IMR-90 (cell line): ENCODE data around the gene SOX11. TPM values are rescaled to one million over a fixed set of nuclear protein-coding genes. Genes with fewer than 3 reads are reported as not detected.

Experiments
- ATAC-seq: fragments of 200-7000 bp; cut with Tn5 transposase; 2 replicates; pipeline ENCODE4 v1.9.1; 2020; ENCODE audit warnings: low read depth, mild to moderate bottlenecking, moderate library complexity
- BruUV-seq: library from RNA; stranded (reverse); fragments of 400-500 nt; replicated peaks from 2 replicates; lab custom pipeline; 2021; lab: Mats Ljungman, UMichigan
- CTCF ChIA-PET: fragments of 300-600 bp; formaldehyde crosslinking; extraction: SDS; loops from one replicate; lab custom pipeline; 2021; ENCODE audit warnings: antibody characterized with exemption; lab: Yijun Ruan, JAX
- POLR2A ChIA-PET: fragments of 300-600 bp; sonication (Branson Sonifier 250); formaldehyde crosslinking; loops from one replicate; lab custom pipeline; 2022; ENCODE audit warnings: antibody characterized with exemption; ENCODE audit not compliant: unreplicated experiment; lab: Charles Lee
- DNase-seq: peaks from one replicate; pipeline ENCODE4 v3.0.0; 2013
- H2AFZ ChIP-seq: replicated peaks from 2 replicates; pipeline ENCODE3; 2013; ENCODE audit warnings: low read length, mild to moderate bottlenecking; ENCODE audit not compliant: poor library complexity
- H2AK5ac ChIP-seq: 2 replicates; pipeline ENCODE4 v1.6.1; 2013; ENCODE audit warnings: low read depth, low read length, inconsistent platforms
- H2AK9ac ChIP-seq: replicated peaks from 2 replicates; pipeline ENCODE3; 2013; ENCODE audit warnings: mild to moderate bottlenecking, low read depth, low read length, moderate library complexity; ENCODE audit not compliant: poor library complexity
- H2BK120ac ChIP-seq: 2 replicates; pipeline ENCODE4 v1.6.1; 2013; ENCODE audit warnings: low read depth, low read length, inconsistent platforms
- H2BK15ac ChIP-seq: 3 replicates; pipeline ENCODE4 v1.6.1; 2013; ENCODE audit warnings: low read depth, low read length, inconsistent platforms
- H2BK20ac ChIP-seq: 2 replicates; pipeline ENCODE4 v1.6.1; 2013; ENCODE audit warnings: low read depth, mild to moderate bottlenecking, inconsistent platforms, low read length, moderate library complexity
- H2BK5ac ChIP-seq: 2 replicates; pipeline ENCODE4 v1.6.1; 2013; ENCODE audit warnings: mild to moderate bottlenecking, low read depth, low read length, inconsistent platforms; ENCODE audit not compliant: poor library complexity, severe bottlenecking
- H3K14ac ChIP-seq: replicated peaks from 2 replicates; pipeline ENCODE4 v1.6.1; 2013; ENCODE audit warnings: low read depth, low read length, inconsistent platforms
- H3K18ac ChIP-seq: 2 replicates; pipeline ENCODE4 v1.6.1; 2013; ENCODE audit warnings: low read depth, low read length, control low read depth
- H3K23ac ChIP-seq: 2 replicates; pipeline ENCODE4 v1.6.1; 2013; ENCODE audit warnings: low read depth, low read length, inconsistent platforms
- H3K27ac ChIP-seq: 2 replicates; pipeline ENCODE4 v1.5.1; 2013; ENCODE audit warnings: mild to moderate bottlenecking, control low read depth, low read length; ENCODE audit not compliant: insufficient read depth
- H3K27me3 ChIP-seq: 2 replicates; pipeline ENCODE4 v1.6.1; 2013; ENCODE audit warnings: low read length; ENCODE audit not compliant: control insufficient read depth, insufficient read depth
- H3K36me3 ChIP-seq: 2 replicates; pipeline ENCODE4 v1.6.1; 2013; ENCODE audit warnings: low read length, mixed read lengths; ENCODE audit not compliant: control insufficient read depth, insufficient read depth
- H3K4ac ChIP-seq: 2 replicates; pipeline ENCODE4 v1.6.1; 2013; ENCODE audit warnings: low read depth, low read length, inconsistent platforms
- H3K4me1 ChIP-seq: 2 replicates; pipeline ENCODE4 v1.6.1; 2013; ENCODE audit warnings: low read length, mixed read lengths; ENCODE audit not compliant: control insufficient read depth, insufficient read depth
- H3K4me2 ChIP-seq: 2 replicates; pipeline ENCODE4 v1.6.1; 2013; ENCODE audit warnings: low read depth, mild to moderate bottlenecking, control low read depth, low read length, moderate library complexity
- H3K4me3 ChIP-seq: 2 replicates; pipeline ENCODE4 v1.5.1; 2013; ENCODE audit warnings: low read depth, mild to moderate bottlenecking, control low read depth, low read length, moderate library complexity; ENCODE audit not compliant: insufficient read depth
- H3K56ac ChIP-seq: 2 replicates; pipeline ENCODE4 v1.6.1; 2013; ENCODE audit warnings: low read length, inconsistent platforms; ENCODE audit not compliant: insufficient read depth; ENCODE audit errors: extremely low read depth
- H3K79me1 ChIP-seq, 2 experiments: 2 replicates each; pipeline ENCODE4 v1.6.1; 2013; ENCODE audit warnings: low read length in 2 of 2, inconsistent platforms in 1 of 2, low read depth in 1 of 2
- H3K9ac ChIP-seq: 2 replicates; pipeline ENCODE4 v1.6.1; 2013; ENCODE audit warnings: low read depth, low read length, control low read depth
- H3K9me1 ChIP-seq: 2 replicates; pipeline ENCODE4 v1.6.1; 2013; ENCODE audit warnings: low read length, inconsistent platforms; ENCODE audit not compliant: insufficient read depth
- H3K9me3 ChIP-seq: 2 replicates; pipeline ENCODE4 v1.6.1; 2013; ENCODE audit warnings: low read length; ENCODE audit not compliant: control insufficient read depth, insufficient read depth
- H4K20me1 ChIP-seq: 2 replicates; pipeline ENCODE4 v1.6.1; 2013; ENCODE audit warnings: low read length, inconsistent platforms; ENCODE audit not compliant: insufficient read depth
- H4K5ac ChIP-seq: 2 replicates; pipeline ENCODE4 v1.6.1; 2013; ENCODE audit warnings: mild to moderate bottlenecking, low read depth, low read length, control low read depth
- H4K8ac ChIP-seq, 2 experiments: 2 replicates each; pipeline ENCODE4 v1.6.1; 2013; ENCODE audit warnings: low read depth in 2 of 2, low read length in 2 of 2, control low read depth in 1 of 2, inconsistent platforms in 1 of 2
- H4K91ac ChIP-seq: 2 replicates; pipeline ENCODE4 v1.6.1; 2013; ENCODE audit warnings: low read depth, low read length, inconsistent platforms; ENCODE audit not compliant: insufficient read depth
- BHLHE40 ChIP-seq: fragments of 150-350 bp; IDR thresholded peaks from 2 replicates; pipeline ENCODE4 v1.6.1; 2016; ENCODE audit warnings: mild to moderate bottlenecking, low read depth, low read length
- CTCF ChIP-seq: conservative IDR thresholded peaks from 2 replicates; pipeline ENCODE4 v1.5.1; 2012; ENCODE audit warnings: mild to moderate bottlenecking, low read depth, low read length, improper control_type of control experiment
- ELK1 ChIP-seq: fragments of 150-350 bp; IDR thresholded peaks from 2 replicates; pipeline ENCODE4 v1.6.1; 2016; ENCODE audit warnings: low read depth, mild to moderate bottlenecking, low read length, moderate library complexity, borderline replicate concordance
- FOS ChIP-seq: fragments of 150-350 bp; IDR thresholded peaks from 2 replicates; pipeline ENCODE4 v1.6.1; 2016; ENCODE audit warnings: low read depth, low read length
- MAFK ChIP-seq: IDR thresholded peaks from 2 replicates; pipeline ENCODE4 v1.6.1; 2012; ENCODE audit warnings: low read depth, low read length, improper control_type of control experiment
- MAZ ChIP-seq: IDR thresholded peaks from 2 replicates; pipeline ENCODE4 v1.6.1; 2012; ENCODE audit warnings: low read depth, mild to moderate bottlenecking, low read length, improper control_type of control experiment, moderate library complexity, borderline replicate concordance
- MXI1 ChIP-seq: IDR thresholded peaks from 2 replicates; pipeline ENCODE4 v1.6.1; 2012; ENCODE audit warnings: low read depth, mild to moderate bottlenecking, low read length, moderate library complexity, borderline replicate concordance
- POLR2A ChIP-seq: IDR thresholded peaks from 2 replicates; pipeline ENCODE4 v1.6.1; 2012; ENCODE audit warnings: mild to moderate bottlenecking, low read depth, low read length
- RAD21 ChIP-seq: IDR thresholded peaks from 2 replicates; pipeline ENCODE4 v1.6.1; 2012; ENCODE audit warnings: low read length, improper control_type of control experiment
- RCOR1 ChIP-seq: IDR thresholded peaks from 2 replicates; pipeline ENCODE4 v1.6.1; 2012; ENCODE audit warnings: mild to moderate bottlenecking, low read length, improper control_type of control experiment; ENCODE audit not compliant: insufficient replicate concordance
- RFX5 ChIP-seq: IDR thresholded peaks from 2 replicates; pipeline ENCODE4 v1.8.0; 2012; ENCODE audit warnings: low read depth, mild to moderate bottlenecking, low read length, moderate library complexity
- SMC3 ChIP-seq: fragments of 150-350 bp; IDR thresholded peaks from 2 replicates; pipeline ENCODE4 v1.6.1; 2016; ENCODE audit warnings: low read depth, mild to moderate bottlenecking, antibody characterized with exemption, low read length, moderate library complexity
- USF2 ChIP-seq: fragments of 150-350 bp; IDR thresholded peaks from 2 replicates; pipeline ENCODE4 v1.6.1; 2017; ENCODE audit warnings: mild to moderate bottlenecking, antibody characterized with exemption, low read length, low read depth
- WGBS, 2 experiments: methylation state at CpG; one replicate each; pipeline versions ENCODE4 v1.1.5 to v1.1.7; 2013; ENCODE audit warnings: missing lambda C conversion rate in 2 of 2; ENCODE audit not compliant: insufficient read length in 1 of 2; ENCODE audit errors: extremely low coverage in 2 of 2; 5-methylcytosine and 5-hydroxymethylcytosine counted together
- dilution Hi-C: fragments of 300-500 bp; cut with HindIII; formaldehyde crosslinking; loops from one replicate; pipeline ENCODE4 v1.14.3; 2018; ENCODE audit warnings: low sequenced_read_pairs; ENCODE audit not compliant: unreplicated experiment
- in situ Hi-C: fragments of 300-500 bp; cut with MboI; formaldehyde crosslinking; loops from 3 replicates; pipeline ENCODE4 v1.14.3; 2019; ENCODE audit warnings: low sequenced_read_pairs, inconsistent platforms, mixed read lengths
- intact Hi-C: fragments of 100-400 bp; cut with micrococcal nuclease; formaldehyde crosslinking; loops from 2 replicates; pipeline ENCODE4 v1.10.0; 2022
- polyA plus RNA-seq, 3 experiments: library from polyadenylated mRNA; depleted of rRNA; stranded (reverse); fragments of >200 nt; gene quantifications; 2 replicates each; pipeline ENCODE4 v1.2.3, GENCODE V29; 2012; ENCODE audit warnings: low replicate concordance in 1 of 3
- total RNA-seq: library from RNA; depleted of rRNA; stranded (reverse); fragments of >200 nt; gene quantifications from 2 replicates; pipeline ENCODE4 v1.2.3, GENCODE V29; 2012

Gene SOX11
- total and polyA plus RNA-seq, 2 of the 4 experiments (the other 2 are of a cell fraction) = 1.9 to 2.2 TPM

GRCh38 chr2:5693287-5694201 lies 1.4 kb downstream of the SOX11 start:
- Histone ChIP-seq H3K4me2 (peak overlapping the region; percentile 90), H4K8ac (no peak overlapping the region), H3K4me3 (peak overlapping the region; percentile 74), H3K18ac (no peak overlapping the region; the same call in 1 of the 2 replicates), H3K9ac (peak overlapping the region; percentile 59), H2BK15ac (no peak overlapping the region), H3K27me3 (no peaks in the 10 kb centered on the region), H3K9me3 (no peaks in the 10 kb centered on the region), H2BK5ac (peak overlapping the region; percentile 6), H3K9me1 (no peaks in the 10 kb centered on the region), H3K14ac (no peak overlapping the region), H2AK5ac (no peak overlapping the region), H3K27ac (peak overlapping the region; percentile 74), H4K5ac (no peak overlapping the region), H4K20me1 (peaks cover 12% of the 10 kb centered on the region; the same call in 1 of the 2 replicates), H2AK9ac (peak overlapping the region; percentile 75), H3K36me3 (no peaks in the 10 kb centered on the region), H3K4ac (0 out of 2 replicates have a peak overlapping the region, but pooled peaks have one; percentile 8), H2BK20ac (no peak overlapping the region), H3K79me1 (peaks cover 0 to 12% of the 10 kb centered on the region in 2 experiments; a peak in 2 of 4 replicates), H2BK120ac (no peak overlapping the region), H3K4me1 (peaks cover 3% of the 10 kb centered on the region; the same call in 1 of the 2 replicates), H3K23ac (peak overlapping the region; percentile 80), H3K56ac (no peak overlapping the region), H2AFZ (peak overlapping the region; percentile 88), H4K91ac (no peak overlapping the region)
- WGBS, 2 experiments = 1% methylated on average over 46 of the region's 102 CpGs; no CpG with 5 or more reads in 1 of the 2 experiments
- dilution Hi-C loops = no loop called here
- ChIA-PET POLR2A (no interaction called here), CTCF (no interaction called here)
- intact Hi-C loops = loop anchor here (2.0 to 5.0 kb wide), 3 partner anchors 221 to 1079 kb away; no protein-coding TSS in a partner anchor
- in situ Hi-C loops = no loop called here
- BruUV-seq = no TSS peak
- peak; percentile 22 for DNase-seq
- ATAC-seq = no peak
- TF ChIP-seq RCOR1 = no peak
- no peak for TF ChIP-seq USF2
- no peak for TF ChIP-seq MXI1
- no peak for TF ChIP-seq FOS
- no peak for TF ChIP-seq POLR2A
- TF ChIP-seq RAD21 = no peak
- TF ChIP-seq ELK1 = no peak
- no peak for TF ChIP-seq MAZ
- TF ChIP-seq RFX5 = no peak
- no peak for TF ChIP-seq MAFK
- no peak for TF ChIP-seq BHLHE40
- TF ChIP-seq CTCF = no peak
- TF ChIP-seq SMC3 = no peak
